GM13977 (cell line): ENCODE measurements around the gene ACADM.
"Not testable (repeated sequence)": the region's sequence is repeated elsewhere in the genome, so short reads cannot be mapped to it uniquely, and the experiment has no call there.

ENCODE experiments used
- DNase-seq: peaks from one replicate; pipeline ENCODE4 v3.0.0; 2012; ENCODE audit warnings: low spot score
- CTCF ChIP-seq: IDR thresholded peaks from 2 replicates; pipeline ENCODE4 v1.5.1; 2012; ENCODE audit warnings: mild to moderate bottlenecking, control low read depth; ENCODE audit not compliant: insufficient read depth; ENCODE audit errors: extremely low read depth, missing control alignments
- in situ Hi-C: fragments of 300-500 bp; cut with MboI; formaldehyde crosslinking; loops from one replicate; pipeline ENCODE4 v1.12.0; 2022; ENCODE audit warnings: low sequenced_read_pairs, low pct_unique_long_range_greater_than_20kb, mixed read lengths, inconsistent platforms; ENCODE audit not compliant: unreplicated experiment

ACADM gene

GRCh38 chr1:75792091-75792490 is 67.6 kb downstream of the ACADM start:
- DNase-seq: no peak
- TF ChIP-seq CTCF: no peak
- in situ Hi-C loops: no loop called here

GRCh38 chr1:75794382-75794781 is 69.9 kb downstream of the ACADM start:
- TF ChIP-seq CTCF: no peak
- in situ Hi-C loops: no loop called here
- DNase-seq: no peak

GRCh38 chr1:75795703-75796193 is 71.2 kb downstream of the ACADM start:
- in situ Hi-C loops: no loop called here
- no peak for TF ChIP-seq CTCF
- no peak for DNase-seq

- DNase-seq: no peak
- no peak for TF ChIP-seq CTCF
- in situ Hi-C loops: no loop called here
Measured at GRCh38 chr1:75796376-75797272, 72.1 kb downstream of the ACADM start, which contains the start of gene MSH4. TSS of gene MSH4 (plus strand) at chr1:75796882. CDS start at chr1:75796986, 104 bp downstream.

GRCh38 chr1:75797273-75797588 is 72.7 kb downstream of the ACADM start:
- no peak for TF ChIP-seq CTCF
- in situ Hi-C loops: no loop called here
- no peak for DNase-seq

- DNase-seq: no peak
- no peak for TF ChIP-seq CTCF
- in situ Hi-C loops: no loop called here
Measured at GRCh38 chr1:75797606-75798216, 73.2 kb downstream of the ACADM start.

- in situ Hi-C loops, DNase-seq: not testable (repeated sequence)
Measured at GRCh38 chr1:75801480-75801879, 77.0 kb downstream of the ACADM start.
